HL-60/S4 (cell line): Measurements from ENCODE around the gene KRTAP4-12.
"Not testable (repeated sequence)": the region's sequence is repeated elsewhere in the genome, so short reads cannot be mapped to it uniquely, and the experiment has no call there.

Experiments
- in situ Hi-C: fragments of 300-500 bp; cut with MboI; formaldehyde crosslinking; loops from 2 replicates; pipeline ENCODE4 v1.14.3; 2022; ENCODE audit warnings: low sequenced_read_pairs

Gene KRTAP4-12

GRCh38 chr17:41123991-41124371 is at the start of gene KRTAP4-12:
Gene KRTAP4-12, minus strand, starts transcription at chr17:41124182. Its CDS starts 60 bp downstream, at chr17:41124122.
- in situ Hi-C loops = not testable (repeated sequence)

GRCh38 chr17:41171886-41172285 is 47.9 kb upstream of the KRTAP4-12 start:
- in situ Hi-C loops = no loop called here

- in situ Hi-C loops = no loop called here
Measured at GRCh38 chr17:41168121-41168520, 44.1 kb upstream of the KRTAP4-12 start, which contains the start of gene KRTAP4-3. Gene KRTAP4-3, minus strand, starts transcription at chr17:41168221. Its CDS starts 49 bp downstream, at chr17:41168172.

- in situ Hi-C loops = no loop called here
Measured at GRCh38 chr17:41167561-41167960, 43.6 kb upstream of the KRTAP4-12 start.

GRCh38 chr17:41163828-41164227 is 39.8 kb upstream of the KRTAP4-12 start:
- in situ Hi-C loops = no loop called here

GRCh38 chr17:41160648-41161047 is 36.7 kb upstream of the KRTAP4-12 start, which contains the start of gene KRTAP4-4:
Gene KRTAP4-4, minus strand, starts transcription at chr17:41160748. Its CDS starts 57 bp downstream, at chr17:41160691.
- in situ Hi-C loops = no loop called here

- in situ Hi-C loops = not testable (repeated sequence)
Measured at GRCh38 chr17:41160190-41160589, 36.2 kb upstream of the KRTAP4-12 start.

GRCh38 chr17:41153856-41154255 is 29.9 kb upstream of the KRTAP4-12 start:
- in situ Hi-C loops = no loop called here

GRCh38 chr17:41151525-41151924 is 27.5 kb upstream of the KRTAP4-12 start:
- in situ Hi-C loops = no loop called here

GRCh38 chr17:41150026-41150425 is 26.0 kb upstream of the KRTAP4-12 start:
- in situ Hi-C loops = no loop called here

- in situ Hi-C loops = no loop called here
Measured at GRCh38 chr17:41149652-41149985, 25.6 kb upstream of the KRTAP4-12 start, which contains the start of gene KRTAP4-5. Gene KRTAP4-5, minus strand, starts transcription at chr17:41149825. Its CDS starts 58 bp downstream, at chr17:41149767.

GRCh38 chr17:41148971-41149651 is 25.1 kb upstream of the KRTAP4-12 start:
- in situ Hi-C loops = not testable (repeated sequence)

- in situ Hi-C loops = no loop called here
Measured at GRCh38 chr17:41147531-41148204, 23.7 kb upstream of the KRTAP4-12 start.

GRCh38 chr17:41145261-41145660 is 21.3 kb upstream of the KRTAP4-12 start:
- in situ Hi-C loops = no loop called here

- in situ Hi-C loops = no loop called here
Measured at GRCh38 chr17:41144846-41145245, 20.9 kb upstream of the KRTAP4-12 start.

GRCh38 chr17:41141361-41141760 is 17.4 kb upstream of the KRTAP4-12 start:
- in situ Hi-C loops = no loop called here

- in situ Hi-C loops = no loop called here
Measured at GRCh38 chr17:41140360-41141131, 16.6 kb upstream of the KRTAP4-12 start, which contains the start of gene KRTAP4-6. Gene KRTAP4-6, minus strand, starts transcription at chr17:41140544. Its CDS starts 57 bp downstream, at chr17:41140487.

- in situ Hi-C loops = not testable (repeated sequence)
Measured at GRCh38 chr17:41139865-41140264, 15.9 kb upstream of the KRTAP4-12 start.

- in situ Hi-C loops = no loop called here
Measured at GRCh38 chr17:41133880-41134735, 10.1 kb upstream of the KRTAP4-12 start.

- in situ Hi-C loops = no loop called here
Measured at GRCh38 chr17:41131979-41132378, 8.0 kb upstream of the KRTAP4-12 start.
